ENCODE measurements around the gene TIFAB. TPM values are rescaled to one million over a fixed set of nuclear protein-coding genes. Genes with fewer than 3 reads are reported as not detected.

TIFAB gene
- total and polyA plus RNA-seq, 8 donors = 0.08 TPM; not detected in 7

DNA sequence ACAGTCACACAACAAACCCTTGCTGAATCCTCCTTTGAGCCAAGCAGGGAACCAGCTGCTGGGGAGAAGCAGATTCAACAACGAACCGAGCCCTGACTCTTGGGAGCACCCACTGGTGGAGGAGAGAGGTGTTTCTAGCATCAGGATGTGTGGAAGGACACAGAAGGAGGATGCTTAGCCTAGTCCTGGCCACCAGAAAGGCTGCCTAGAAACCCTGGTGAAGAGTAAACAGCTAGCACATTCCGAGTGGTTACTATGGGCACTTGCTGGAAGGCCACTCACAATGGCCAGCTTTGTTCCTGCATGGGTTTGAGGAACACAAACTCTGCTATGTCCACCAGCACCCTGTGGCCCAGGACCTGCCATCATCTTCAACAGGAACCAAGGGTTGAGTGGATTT is 1.8 kb downstream of the TIFAB start:
- no peaks in the 10 kb centered on the region for H3K36me3 ChIP-seq
- WGBS, 5 donors = 59 to 78% (median 60%) methylated on average over 3 of the region's 3 CpGs
- intact Hi-C loops (cut with DNase I; ENCODE audit: low total_unique reads) = no loop called here

DNA sequence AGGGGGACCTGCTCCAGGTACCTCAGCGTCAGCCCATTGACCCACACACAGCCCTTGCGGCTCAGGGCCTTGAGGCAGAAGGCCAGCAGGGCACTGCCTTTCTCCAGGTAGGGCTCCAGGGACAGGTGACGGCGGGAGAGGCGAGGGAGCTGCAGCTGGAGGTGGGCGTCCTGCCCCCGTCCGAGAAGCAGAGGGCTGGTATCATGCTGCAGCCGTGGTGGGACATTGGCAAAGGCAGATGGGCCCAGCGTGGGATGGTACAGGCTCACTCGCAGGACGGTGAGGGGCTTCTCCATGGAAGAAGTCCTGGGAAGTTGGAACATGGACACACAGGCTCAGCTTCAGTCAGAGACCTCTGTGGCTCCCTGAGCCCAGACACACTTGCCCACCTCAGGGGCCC is 2.5 kb downstream of the TIFAB start:
- Histone ChIP-seq H3K27ac (no peak overlapping the region), H3K4me1 (no peaks in the 10 kb centered on the region), H3K4me3 (no peak overlapping the region), H3K27me3 (peaks cover 0 to 17% (median 0%) of the 10 kb centered on the region in 3 donors), H3K36me3 (no peaks in the 10 kb centered on the region), H3K9me3 (no peaks in the 10 kb centered on the region)
- DNase-seq = peak in 1 of 2 donors; percentile 5
- 90 to 95% (median 93%) methylated on average over 10 to 12 of the region's 12 CpGs for WGBS, 5 donors
- TF ChIP-seq POLR2AphosphoS5 (IDR thresholded peaks at IDR 0.05) (no peak), EP300 (IDR thresholded peaks at IDR 0.05) (no peak), POLR2A (IDR thresholded peaks at IDR 0.05) (no peak)
- TF ChIP-seq, protein P1, sequence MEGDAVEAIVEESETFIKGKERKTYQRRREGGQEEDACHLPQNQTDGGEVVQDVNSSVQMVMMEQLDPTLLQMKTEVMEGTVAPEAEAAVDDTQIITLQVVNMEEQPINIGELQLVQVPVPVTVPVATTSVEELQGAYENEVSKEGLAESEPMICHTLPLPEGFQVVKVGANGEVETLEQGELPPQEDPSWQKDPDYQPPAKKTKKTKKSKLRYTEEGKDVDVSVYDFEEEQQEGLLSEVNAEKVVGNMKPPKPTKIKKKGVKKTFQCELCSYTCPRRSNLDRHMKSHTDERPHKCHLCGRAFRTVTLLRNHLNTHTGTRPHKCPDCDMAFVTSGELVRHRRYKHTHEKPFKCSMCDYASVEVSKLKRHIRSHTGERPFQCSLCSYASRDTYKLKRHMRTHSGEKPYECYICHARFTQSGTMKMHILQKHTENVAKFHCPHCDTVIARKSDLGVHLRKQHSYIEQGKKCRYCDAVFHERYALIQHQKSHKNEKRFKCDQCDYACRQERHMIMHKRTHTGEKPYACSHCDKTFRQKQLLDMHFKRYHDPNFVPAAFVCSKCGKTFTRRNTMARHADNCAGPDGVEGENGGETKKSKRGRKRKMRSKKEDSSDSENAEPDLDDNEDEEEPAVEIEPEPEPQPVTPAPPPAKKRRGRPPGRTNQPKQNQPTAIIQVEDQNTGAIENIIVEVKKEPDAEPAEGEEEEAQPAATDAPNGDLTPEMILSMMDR (IDR thresholded peaks at IDR 0.05) = no peak
- intact Hi-C loops (cut with DNase I; ENCODE audit: low total_unique reads) = no loop called here

More for the DNA sequence above, 1.8 kb downstream of the TIFAB start:
- Histone ChIP-seq H3K4me1 (no peaks in the 10 kb centered on the region), H3K27me3 (peaks cover 0 to 21% (median 0%) of the 10 kb centered on the region in 3 donors), H3K9me3 (no peaks in the 10 kb centered on the region), H3K27ac (no peak overlapping the region), H3K4me3 (no peak overlapping the region)
- no peak for TF ChIP-seq POLR2AphosphoS5 (IDR thresholded peaks at IDR 0.05)
- TF ChIP-seq, protein P1 (IDR thresholded peaks at IDR 0.05) = no peak
- TF ChIP-seq POLR2A (IDR thresholded peaks at IDR 0.05) = no peak
- no peak for TF ChIP-seq EP300 (IDR thresholded peaks at IDR 0.05)
- peak in 1 of 2 donors; percentile 17 for DNase-seq

DNA sequence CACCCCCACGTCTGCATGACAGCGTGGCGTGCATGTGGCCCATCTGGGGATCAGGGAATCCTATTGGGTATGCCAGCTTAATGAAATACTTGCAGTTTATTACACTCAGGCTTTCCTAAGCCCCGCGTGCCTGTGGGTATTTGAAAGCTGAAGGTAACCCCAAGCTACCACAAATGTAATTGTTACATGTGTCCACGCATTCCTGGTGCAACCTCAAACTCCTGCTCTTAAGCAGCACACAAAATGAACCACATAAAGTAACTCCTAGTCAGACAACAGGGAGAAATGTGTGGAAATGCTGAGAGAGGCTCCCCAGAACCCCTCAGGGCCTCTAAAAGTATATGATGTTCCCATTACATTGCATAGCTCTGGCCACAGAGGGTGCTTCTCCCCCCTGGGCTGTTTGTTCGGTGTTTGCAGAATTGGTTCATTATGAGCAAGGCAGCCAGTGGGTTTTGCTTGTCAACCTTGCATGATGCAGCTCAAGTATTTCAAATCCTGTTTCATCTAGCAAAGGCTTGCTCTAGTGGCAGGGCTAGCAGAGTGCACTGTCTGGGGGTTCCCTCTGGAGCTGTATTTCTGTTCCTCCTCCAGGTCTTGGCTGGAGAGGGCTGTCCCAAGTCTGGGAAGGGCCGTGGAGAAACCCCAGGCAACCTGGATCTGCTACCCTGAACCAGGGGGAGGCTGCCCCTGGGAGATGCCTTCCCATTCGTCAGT is 3.2 kb downstream of the TIFAB start:
- no peak overlapping the region for H3K4me3 ChIP-seq
- no peak overlapping the region for H3K27ac ChIP-seq
- 84 to 91% (median 87%) methylated on average over 8 to 9 of the region's 9 CpGs for WGBS, 5 donors
- H3K9me3 ChIP-seq = no peaks in the 10 kb centered on the region
- DNase-seq = no peak
- no peaks in the 10 kb centered on the region for H3K36me3 ChIP-seq
- intact Hi-C loops (cut with DNase I; ENCODE audit: low total_unique reads) = no loop called here
- TF ChIP-seq POLR2AphosphoS5 (IDR thresholded peaks at IDR 0.05) (no peak), EP300 (IDR thresholded peaks at IDR 0.05) (no peak), POLR2A (IDR thresholded peaks at IDR 0.05) (no peak)
- TF ChIP-seq, protein P1 (IDR thresholded peaks at IDR 0.05) = no peak
- H3K27me3 ChIP-seq = peaks cover 0 to 17% (median 0%) of the 10 kb centered on the region in 3 donors
- peaks cover 0 to under 1% (median under 1%) of the 10 kb centered on the region in 4 donors for H3K4me1 ChIP-seq

DNA sequence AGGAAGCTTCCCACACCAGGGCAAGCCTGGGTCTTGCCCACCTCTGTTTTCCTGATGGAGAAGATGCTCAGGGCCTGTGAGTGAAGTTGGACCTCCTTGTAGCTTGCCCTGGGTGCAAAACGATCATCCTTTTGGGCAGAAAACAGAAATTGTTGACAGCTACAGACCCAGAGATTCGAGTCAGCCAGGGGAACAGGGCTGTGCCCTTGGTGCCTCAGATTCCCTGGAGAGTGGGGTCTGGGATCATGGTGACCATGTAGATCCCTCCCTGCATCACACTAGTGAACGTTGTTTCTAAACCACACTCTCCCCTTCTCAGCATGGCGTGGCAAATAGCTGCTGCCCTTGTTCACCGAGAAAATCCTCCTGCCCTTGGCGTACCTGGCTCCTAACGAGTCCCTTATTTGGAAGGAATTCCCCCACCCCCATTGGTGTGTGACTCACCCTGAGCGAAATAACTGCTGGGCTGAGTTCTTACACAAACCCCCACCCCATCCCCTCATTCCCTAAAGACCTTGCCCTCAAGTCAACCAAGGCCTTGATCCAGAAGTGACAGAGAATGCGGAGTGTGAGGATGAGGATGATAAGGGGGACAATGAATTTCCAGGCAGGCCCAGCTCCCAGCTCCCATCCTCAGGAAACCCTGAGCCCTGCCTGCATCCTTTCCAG is 3.9 kb downstream of the TIFAB start:
- intact Hi-C loops (cut with DNase I; ENCODE audit: low total_unique reads) = no loop called here
- H3K27ac ChIP-seq = no peak overlapping the region

More for the DNA sequence above, 3.9 kb downstream of the TIFAB start:
- no peak for DNase-seq
- TF ChIP-seq, protein P1 (IDR thresholded peaks at IDR 0.05) = no peak
- TF ChIP-seq EP300 (IDR thresholded peaks at IDR 0.05) = no peak
- TF ChIP-seq POLR2AphosphoS5 (IDR thresholded peaks at IDR 0.05) = no peak
- TF ChIP-seq POLR2A (IDR thresholded peaks at IDR 0.05) = no peak
- Histone ChIP-seq H3K4me3 (no peak overlapping the region), H3K36me3 (no peaks in the 10 kb centered on the region), H3K4me1 (peaks cover 0 to 8% (median 7%) of the 10 kb centered on the region in 4 donors), H3K27me3 (peaks cover 0 to 17% (median 0%) of the 10 kb centered on the region in 3 donors), H3K9me3 (no peaks in the 10 kb centered on the region)
- 69 to 89% (median 81%) methylated on average over 8 to 9 of the region's 9 CpGs for WGBS, 5 donors

All from stomach (tissue), 9 donors.